Endothelial cell of umbilical vein (primary cell): ENCODE measurements around the gene VSIG1.

Experiments used
- CTCF ChIP-seq, 2 donors: IDR thresholded peaks; 1 replicate in 1 of 2; 2 replicates in 1 of 2; pipeline ENCODE4 v1.5.1; 2011; ENCODE audit warnings: low read length in 2 of 2, mild to moderate bottlenecking in 2 of 2, moderate library complexity in 2 of 2, control low read depth in 1 of 2, inconsistent platforms in 1 of 2, low read depth in 1 of 2; ENCODE audit not compliant: insufficient read depth in 1 of 2; ENCODE audit errors: extremely low read depth in 1 of 2
- FOS ChIP-seq: IDR thresholded peaks from 2 replicates; pipeline ENCODE4 v1.6.1; 2011; ENCODE audit warnings: mild to moderate bottlenecking, low read length, moderate library complexity, borderline replicate concordance; ENCODE audit not compliant: insufficient read depth
- MAX ChIP-seq: IDR thresholded peaks from 2 replicates; pipeline ENCODE4 v1.6.1; 2011; ENCODE audit not compliant: insufficient read depth, insufficient read length
- POLR2A ChIP-seq: IDR thresholded peaks from 2 replicates; pipeline ENCODE4 v1.6.1; 2012; ENCODE audit warnings: low read depth, mild to moderate bottlenecking, control low read depth, low read length

DNA sequence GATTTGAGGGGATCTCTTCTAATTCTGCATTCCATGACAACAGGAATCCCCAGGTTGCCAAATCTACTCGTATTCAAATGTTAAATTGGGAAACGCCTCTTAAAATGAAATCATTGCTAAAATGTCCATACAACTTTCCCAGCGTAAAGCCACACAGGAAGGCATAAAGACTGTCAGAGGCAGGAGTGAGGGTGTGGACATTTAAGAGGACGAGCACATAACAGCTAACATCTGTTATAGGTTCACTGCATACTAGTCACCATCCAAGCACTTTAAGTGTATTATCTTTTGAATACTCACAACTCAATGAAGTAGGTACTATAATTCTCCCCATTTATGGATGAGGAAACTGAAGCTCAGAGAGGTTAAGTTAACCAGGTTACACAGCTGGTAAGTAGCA lies 82.3 kb downstream of the VSIG1 start:
- TF ChIP-seq CTCF (IDR thresholded peaks at IDR 0.05; ENCODE audit: extremely low read depth in 1 of 2, insufficient read depth in 1 of 2, low read depth in 1 of 2, low read length in 2 of 2): no peak
- no peak for TF ChIP-seq POLR2A
- no peak for TF ChIP-seq MAX
- TF ChIP-seq FOS: no peak
